Smooth muscle cell (in vitro differentiated cells): ENCODE data around the gene CALY. TPM values are rescaled to one million over a fixed set of nuclear protein-coding genes. Genes with fewer than 3 reads are reported as not detected.

Experiments used
- DNase-seq: peaks from one replicate; lab custom pipeline; 2025; ENCODE audit not compliant: unreplicated experiment; lab: John Stamatoyannopoulos, UW
- H2AFZ ChIP-seq: fragments of 200-600 bp; sonication (generic); 2 replicates; pipeline ENCODE4 v1.6.0; 2016; ENCODE audit warnings: antibody characterized with exemption, low read depth, mild to moderate bottlenecking
- H3F3A ChIP-seq: fragments of 200-600 bp; sonication (generic); 2 replicates; pipeline ENCODE4 v1.6.0; 2017; ENCODE audit warnings: antibody characterized with exemption, low read depth
- H3K27ac ChIP-seq: fragments of 200-600 bp; sonication (generic); 2 replicates; pipeline ENCODE4 v1.5.1; 2016; ENCODE audit warnings: low read depth, mild to moderate bottlenecking
- H3K27me3 ChIP-seq: fragments of 200-600 bp; sonication (generic); 2 replicates; pipeline ENCODE4 v1.6.1; 2016; ENCODE audit warnings: low read depth, mild to moderate bottlenecking
- H3K36me3 ChIP-seq: fragments of 200-600 bp; sonication (generic); 2 replicates; pipeline ENCODE4 v1.5.1; 2016; ENCODE audit warnings: low read depth
- H3K4me1 ChIP-seq: fragments of 200-600 bp; sonication (generic); 2 replicates; pipeline ENCODE4 v1.5.1; 2016; ENCODE audit warnings: low read depth
- H3K4me2 ChIP-seq: fragments of 200-600 bp; sonication (generic); 2 replicates; pipeline ENCODE4 v1.6.0; 2016; ENCODE audit warnings: mild to moderate bottlenecking
- H3K4me3 ChIP-seq: fragments of 200-600 bp; sonication (generic); 2 replicates; pipeline ENCODE4 v1.5.1; 2016; ENCODE audit warnings: mild to moderate bottlenecking
- H3K79me2 ChIP-seq: fragments of 200-600 bp; sonication (generic); 2 replicates; pipeline ENCODE4 v1.6.0; 2016; ENCODE audit warnings: low read depth, mild to moderate bottlenecking
- H3K9ac ChIP-seq: fragments of 200-600 bp; sonication (generic); 2 replicates; pipeline ENCODE4 v1.6.0; 2016; ENCODE audit warnings: low read depth
- H3K9me3 ChIP-seq: fragments of 200-600 bp; sonication (generic); replicated peaks from 2 replicates; pipeline ENCODE4 v1.5.1; 2016; ENCODE audit warnings: low read depth
- H4K20me1 ChIP-seq: fragments of 200-600 bp; sonication (generic); 2 replicates; pipeline ENCODE4 v1.6.0; 2016; ENCODE audit warnings: low read depth
- WGBS: methylation state at CpG from one replicate; pipeline ENCODE4 v1.1.7; 2016; ENCODE audit warnings: low lambda C conversion rate; 5-methylcytosine and 5-hydroxymethylcytosine counted together
- polyA plus RNA-seq: library from polyadenylated mRNA; unstranded; fragments of >200 nt; fragmentation: Nextera tagmentation; extraction: Ambion mirVana; gene quantifications from 2 replicates; pipeline ENCODE4 v1.2.1, GENCODE V29; 2016
- total RNA-seq: library from RNA; depleted of rRNA; stranded (reverse); fragments of >200 nt; gene quantifications from 2 replicates; pipeline ENCODE4 v1.2.3, GENCODE V29; 2014
- TF ChIP-seq, protein P1 (sequence below): fragments of 200-600 bp; sonication (generic); IDR thresholded peaks from 2 replicates; pipeline ENCODE4 v1.5.1; 2017; ENCODE audit warnings: borderline replicate concordance, mild to moderate bottlenecking, antibody characterized with exemption; ENCODE audit not compliant: insufficient read depth, poor library complexity, severe bottlenecking

CALY gene
- total and polyA plus RNA-seq, 2 experiments from 2014 or later: 2.4 to 10.1 TPM

DNA sequence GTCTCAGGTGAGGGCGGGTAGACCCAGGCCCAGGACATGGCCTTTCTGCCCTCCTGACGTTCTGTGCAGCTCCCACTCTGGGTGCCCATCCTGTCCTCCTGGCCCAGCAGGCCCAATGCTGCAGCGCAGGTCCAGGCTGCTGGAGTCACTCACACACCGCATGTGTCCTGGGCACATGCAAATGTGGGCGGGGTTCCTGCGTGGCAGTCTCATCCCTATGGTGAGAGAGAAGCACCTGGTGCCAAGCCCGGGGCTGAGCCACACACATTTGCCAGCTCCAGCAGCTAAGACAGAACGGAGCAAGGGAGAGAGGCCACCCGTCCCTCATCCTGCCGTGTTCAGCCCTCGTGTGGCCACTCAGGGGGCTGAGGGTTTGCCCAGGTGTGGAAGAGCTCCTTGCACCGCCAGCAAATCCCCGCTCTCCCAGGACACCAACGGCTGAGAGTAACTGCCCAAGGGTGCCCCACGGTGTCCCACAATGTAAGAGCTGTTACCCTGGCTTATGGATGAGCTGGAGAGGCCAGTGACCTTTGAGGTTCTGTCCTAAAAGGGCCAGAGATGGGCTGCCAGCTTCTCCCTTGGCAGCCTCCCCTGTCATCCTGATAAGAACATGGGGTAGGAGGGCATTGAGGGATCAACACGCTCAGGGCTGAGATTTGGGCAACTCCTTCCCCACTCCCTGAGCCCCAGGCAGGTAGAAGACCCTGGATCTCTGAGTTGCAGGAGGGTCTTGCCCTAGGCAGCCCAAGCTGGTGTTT, 16.7 kb upstream of the CALY start:
- Histone ChIP-seq H2AFZ (no peak overlapping the region), H3K4me1 (no peaks in the 10 kb centered on the region), H3F3A (no peaks in the 10 kb centered on the region), H3K4me2 (no peak overlapping the region), H4K20me1 (peaks cover 19% of the 10 kb centered on the region), H3K79me2 (no peaks in the 10 kb centered on the region), H3K9ac (no peak overlapping the region), H3K4me3 (no peak overlapping the region), H3K36me3 (no peaks in the 10 kb centered on the region), H3K9me3 (no peaks in the 10 kb centered on the region), H3K27me3 (no peaks in the 10 kb centered on the region), H3K27ac (no peak overlapping the region)
- WGBS: 85% methylated on average over 16 of the region's 16 CpGs
- DNase-seq: no peak
- TF ChIP-seq, protein P1, sequence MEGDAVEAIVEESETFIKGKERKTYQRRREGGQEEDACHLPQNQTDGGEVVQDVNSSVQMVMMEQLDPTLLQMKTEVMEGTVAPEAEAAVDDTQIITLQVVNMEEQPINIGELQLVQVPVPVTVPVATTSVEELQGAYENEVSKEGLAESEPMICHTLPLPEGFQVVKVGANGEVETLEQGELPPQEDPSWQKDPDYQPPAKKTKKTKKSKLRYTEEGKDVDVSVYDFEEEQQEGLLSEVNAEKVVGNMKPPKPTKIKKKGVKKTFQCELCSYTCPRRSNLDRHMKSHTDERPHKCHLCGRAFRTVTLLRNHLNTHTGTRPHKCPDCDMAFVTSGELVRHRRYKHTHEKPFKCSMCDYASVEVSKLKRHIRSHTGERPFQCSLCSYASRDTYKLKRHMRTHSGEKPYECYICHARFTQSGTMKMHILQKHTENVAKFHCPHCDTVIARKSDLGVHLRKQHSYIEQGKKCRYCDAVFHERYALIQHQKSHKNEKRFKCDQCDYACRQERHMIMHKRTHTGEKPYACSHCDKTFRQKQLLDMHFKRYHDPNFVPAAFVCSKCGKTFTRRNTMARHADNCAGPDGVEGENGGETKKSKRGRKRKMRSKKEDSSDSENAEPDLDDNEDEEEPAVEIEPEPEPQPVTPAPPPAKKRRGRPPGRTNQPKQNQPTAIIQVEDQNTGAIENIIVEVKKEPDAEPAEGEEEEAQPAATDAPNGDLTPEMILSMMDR: no peak

DNA sequence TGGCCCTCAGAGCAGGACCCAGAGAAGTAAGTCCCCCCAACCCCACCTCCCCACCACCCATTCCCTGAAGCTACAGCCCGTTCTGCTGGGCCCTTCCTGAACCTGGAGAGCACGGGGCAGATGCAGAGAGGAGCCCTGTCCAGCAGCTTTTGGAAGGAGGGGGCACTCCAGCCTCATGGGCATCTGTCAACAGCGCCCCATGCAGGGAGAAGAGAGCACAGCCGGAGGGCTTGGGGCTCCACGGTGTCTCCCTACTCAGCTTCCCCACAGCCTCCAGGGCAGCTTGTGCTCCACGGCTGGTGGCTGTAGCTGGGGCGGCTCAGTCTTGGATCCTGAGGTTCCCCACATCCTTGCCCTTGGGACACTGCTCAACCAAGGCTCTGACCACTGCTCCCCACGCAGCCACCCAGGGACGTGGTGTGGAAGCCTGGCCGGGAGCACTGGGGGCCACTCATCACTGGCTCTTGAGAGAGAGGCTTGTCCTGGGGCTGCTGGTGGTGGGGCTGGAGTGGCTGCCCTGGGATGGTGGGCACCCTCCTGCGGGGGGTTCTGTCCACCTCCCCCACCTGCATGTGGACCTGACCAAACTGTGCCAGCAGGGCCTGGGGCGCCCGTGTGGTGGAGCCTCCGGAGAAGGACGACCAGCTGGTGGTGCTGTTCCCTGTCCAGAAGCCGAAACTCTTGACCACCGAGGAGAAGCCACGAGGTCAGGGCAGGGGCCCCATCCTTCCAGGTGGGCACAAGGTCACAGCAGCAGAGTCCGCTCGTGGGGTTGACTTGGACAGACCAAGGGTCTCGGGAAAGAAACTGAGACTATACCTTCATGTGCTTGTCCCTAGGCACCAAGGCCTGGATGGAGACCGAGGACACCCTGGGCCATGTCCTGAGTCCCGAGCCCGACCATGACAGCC, 15.0 kb upstream of the CALY start:
- no peak for DNase-seq

DNA sequence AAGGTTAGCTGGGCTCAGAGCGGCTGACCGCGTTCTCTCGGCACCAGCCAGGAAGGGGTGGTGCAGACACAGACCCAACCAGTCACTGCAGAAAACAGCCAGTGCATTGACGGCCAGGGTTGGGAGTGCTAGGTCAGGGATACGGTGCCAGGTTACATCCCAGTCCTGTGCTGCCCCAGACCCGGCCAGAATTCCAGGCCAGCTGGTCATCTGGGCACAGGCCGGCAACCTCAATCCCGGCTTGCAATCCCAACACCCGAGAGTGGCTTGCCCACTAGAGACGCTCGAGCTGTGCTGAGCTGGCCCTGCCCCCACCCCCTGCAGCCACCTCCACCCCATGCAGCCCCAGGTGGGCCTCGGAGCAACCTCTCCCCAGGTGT, 14.2 kb upstream of the CALY start:
- 75% methylated on average over 11 of the region's 13 CpGs for WGBS
- no peak overlapping the region for H2AFZ ChIP-seq

More for the DNA sequence above, 15.0 kb upstream of the CALY start:
- H3K4me2 ChIP-seq: no peak overlapping the region
- no peak overlapping the region for H3K27ac ChIP-seq
- TF ChIP-seq, protein P1: no peak
- H3K27me3 ChIP-seq: no peaks in the 10 kb centered on the region
- no peak overlapping the region for H3K4me3 ChIP-seq
- no peaks in the 10 kb centered on the region for H3F3A ChIP-seq
- no peaks in the 10 kb centered on the region for H3K4me1 ChIP-seq
- H3K9me3 ChIP-seq: no peaks in the 10 kb centered on the region
- no peaks in the 10 kb centered on the region for H3K36me3 ChIP-seq
- H2AFZ ChIP-seq: no peak overlapping the region
- no peak overlapping the region for H3K9ac ChIP-seq
- H4K20me1 ChIP-seq: peaks cover 18% of the 10 kb centered on the region
- WGBS: 77% methylated on average over 24 of the region's 24 CpGs
- no peaks in the 10 kb centered on the region for H3K79me2 ChIP-seq

More for the DNA sequence above, 14.2 kb upstream of the CALY start:
- no peaks in the 10 kb centered on the region for H3K36me3 ChIP-seq
- TF ChIP-seq, protein P1: no peak
- H3K9ac ChIP-seq: no peak overlapping the region
- H3K4me3 ChIP-seq: no peak overlapping the region
- no peaks in the 10 kb centered on the region for H3K27me3 ChIP-seq
- H3K79me2 ChIP-seq: no peaks in the 10 kb centered on the region
- H3K27ac ChIP-seq: no peak overlapping the region
- H3K4me2 ChIP-seq: no peak overlapping the region
- H3K9me3 ChIP-seq: no peaks in the 10 kb centered on the region
- peaks cover 11% of the 10 kb centered on the region for H4K20me1 ChIP-seq
- no peaks in the 10 kb centered on the region for H3K4me1 ChIP-seq
- no peak for DNase-seq
- H3F3A ChIP-seq: no peaks in the 10 kb centered on the region
